Ishikawa (cell line): Measurements from ENCODE around the gene RPL27.

Source experiments
- CEBPB ChIP-seq: IDR thresholded peaks from 2 replicates; pipeline ENCODE4 v1.6.1; 2012
- CREB1 ChIP-seq: IDR thresholded peaks from 2 replicates; pipeline ENCODE4 v1.6.1; 2012; ENCODE audit warnings: low read depth
- EGR1 ChIP-seq: IDR thresholded peaks from 2 replicates; pipeline ENCODE4 v1.6.1; 2012
- EP300 ChIP-seq: IDR thresholded peaks from 2 replicates; pipeline ENCODE4 v1.6.1; 2012; ENCODE audit warnings: borderline replicate concordance
- FOXM1 ChIP-seq: IDR thresholded peaks from 2 replicates; pipeline ENCODE4 v1.6.1; 2012; ENCODE audit warnings: low read depth, borderline replicate concordance
- NFIC ChIP-seq: IDR thresholded peaks from 2 replicates; pipeline ENCODE4 v1.6.1; 2012
- RAD21 ChIP-seq: IDR thresholded peaks from 2 replicates; pipeline ENCODE4 v1.6.1; 2012; ENCODE audit warnings: low read depth
- REST ChIP-seq: IDR thresholded peaks from 2 replicates; pipeline ENCODE4 v1.6.1; 2012; ENCODE audit warnings: low read depth, mild to moderate bottlenecking
- TAF1 ChIP-seq: IDR thresholded peaks from 2 replicates; pipeline ENCODE4 v1.6.1; 2012; ENCODE audit warnings: low read depth, mild to moderate bottlenecking
- TCF12 ChIP-seq: IDR thresholded peaks from 2 replicates; pipeline ENCODE4 v1.6.1; 2012; ENCODE audit warnings: low read depth
- TEAD4 ChIP-seq: IDR thresholded peaks from 2 replicates; pipeline ENCODE4 v1.6.1; 2012
- YY1 ChIP-seq: IDR thresholded peaks from 2 replicates; pipeline ENCODE4 v1.6.1; 2012; ENCODE audit warnings: low read depth
- ZBTB7A ChIP-seq: IDR thresholded peaks from 2 replicates; pipeline ENCODE4 v1.6.1; 2012; ENCODE audit warnings: low read depth
- TF ChIP-seq, protein P1 (sequence below): IDR thresholded peaks from 2 replicates; pipeline ENCODE4 v1.6.1; 2012
- TF ChIP-seq, protein P2 (sequence below): IDR thresholded peaks from 2 replicates; pipeline ENCODE4 v1.6.1; 2012

Gene RPL27

GRCh38 chr17:42979511-42980273, 18.5 kb upstream of the RPL27 start, which contains the start of gene PTGES3L:
Gene PTGES3L, minus strand, starts transcription at chr17:42980080. Its CDS starts 27 bp downstream, at chr17:42980053.
- no peak for TF ChIP-seq ZBTB7A
- no peak for TF ChIP-seq TEAD4
- TF ChIP-seq CREB1, result no peak
- TF ChIP-seq NFIC, result no peak
- TF ChIP-seq RAD21, result no peak
- no peak for TF ChIP-seq FOXM1
- TF ChIP-seq YY1, result no peak
- TF ChIP-seq CEBPB, result no peak
- TF ChIP-seq, protein P1, sequence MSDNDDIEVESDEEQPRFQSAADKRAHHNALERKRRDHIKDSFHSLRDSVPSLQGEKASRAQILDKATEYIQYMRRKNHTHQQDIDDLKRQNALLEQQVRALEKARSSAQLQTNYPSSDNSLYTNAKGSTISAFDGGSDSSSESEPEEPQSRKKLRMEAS, result no peak

GRCh38 chr17:42980274-42980765, 17.9 kb upstream of the RPL27 start, which contains the start of gene RUNDC1:
Gene RUNDC1, plus strand, starts transcription at chr17:42980565. Its CDS starts 12 bp downstream, at chr17:42980577.
- TF ChIP-seq EGR1 (no peak), CREB1 (0 out of 2 replicates have a peak, but pooled peaks have one; percentile 15), EP300 (no peak), TAF1 (peak; percentile 91), TEAD4 (peak; percentile 4; the same call in 1 of the 2 replicates), RAD21 (no peak), ZBTB7A (no peak), NFIC (no peak), CEBPB (no peak), YY1 (peak; percentile 97), TCF12 (peak; percentile 47; the same call in 1 of the 2 replicates), FOXM1 (no peak), REST (no peak; the same call in 1 of the 2 replicates)
- TF ChIP-seq, protein P2, sequence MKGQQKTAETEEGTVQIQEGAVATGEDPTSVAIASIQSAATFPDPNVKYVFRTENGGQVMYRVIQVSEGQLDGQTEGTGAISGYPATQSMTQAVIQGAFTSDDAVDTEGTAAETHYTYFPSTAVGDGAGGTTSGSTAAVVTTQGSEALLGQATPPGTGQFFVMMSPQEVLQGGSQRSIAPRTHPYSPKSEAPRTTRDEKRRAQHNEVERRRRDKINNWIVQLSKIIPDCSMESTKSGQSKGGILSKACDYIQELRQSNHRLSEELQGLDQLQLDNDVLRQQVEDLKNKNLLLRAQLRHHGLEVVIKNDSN, result no peak
- TF ChIP-seq, protein P1, result no peak

GRCh38 chr17:42980766-42981397, 17.3 kb upstream of the RPL27 start:
- no peak for TF ChIP-seq FOXM1
- no peak for TF ChIP-seq TEAD4
- TF ChIP-seq, protein P2, result no peak
- no peak for TF ChIP-seq EP300
- 0 out of 2 replicates have a peak, but pooled peaks have one; percentile 34 for TF ChIP-seq TAF1
- TF ChIP-seq RAD21, result peak; percentile 26; the same call in 1 of the 2 replicates
- no peak for TF ChIP-seq CEBPB
- TF ChIP-seq, protein P1, result peak; percentile 87

DNA sequence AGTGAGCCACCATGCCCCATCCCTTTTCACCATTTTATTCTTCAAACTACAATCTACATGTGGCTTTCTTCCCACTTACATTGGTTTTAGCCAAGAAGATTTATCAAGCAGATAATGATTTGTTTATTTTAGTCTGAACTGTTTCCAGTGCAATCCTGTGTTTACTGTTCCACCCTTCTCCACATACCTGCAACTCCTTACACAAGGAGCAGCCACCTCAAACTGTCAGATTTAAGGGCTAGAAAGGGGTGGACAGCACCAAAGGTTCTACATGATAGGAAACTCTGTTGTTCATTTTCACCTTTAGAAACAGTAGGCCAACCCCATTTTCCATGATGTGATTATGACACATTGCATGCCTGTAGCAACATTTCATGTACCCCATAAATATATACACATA, 16.0 kb upstream of the RPL27 start:
- TF ChIP-seq TAF1, result no peak
- TF ChIP-seq, protein P1, result no peak
- TF ChIP-seq NFIC, result no peak
- TF ChIP-seq TEAD4, result no peak
- no peak for TF ChIP-seq EGR1

DNA sequence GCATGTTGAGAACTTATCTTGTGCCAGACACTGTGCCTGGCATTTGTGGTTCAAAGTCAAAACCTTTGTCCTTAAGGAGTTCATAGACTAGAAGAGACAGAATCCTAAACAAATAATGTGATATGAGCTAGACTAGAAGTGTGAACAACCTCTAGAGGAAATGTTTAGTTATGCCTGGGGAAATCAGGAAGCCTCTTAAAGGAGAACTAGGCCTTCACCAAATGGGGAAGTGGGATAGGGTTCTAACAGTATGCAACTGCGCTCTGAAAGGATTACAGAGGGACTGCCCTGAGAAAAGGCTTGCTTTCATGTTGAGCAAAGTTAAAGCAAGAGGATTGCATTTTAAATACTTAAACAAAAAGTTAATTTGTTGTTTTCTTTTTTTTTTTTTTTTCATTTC, 13.0 kb upstream of the RPL27 start:
- TF ChIP-seq ZBTB7A (no peak), REST (no peak), TAF1 (no peak), TCF12 (no peak), RAD21 (no peak), NFIC (no peak), EGR1 (no peak), TEAD4 (no peak), YY1 (no peak), CEBPB (no peak), FOXM1 (no peak), EP300 (no peak), CREB1 (no peak)
- TF ChIP-seq, protein P1, result no peak
- TF ChIP-seq, protein P2, result no peak
